Stimulated activated CD4-positive, alpha-beta T cell treated with anti-CD3 and anti-CD28 coated beads, Interleukin-4, amount 100 ng/mL, for 4 hours (primary cell): ENCODE results near the gene AKR1A1.
"Not testable (repeated sequence)": the region's sequence is repeated elsewhere in the genome, so short reads cannot be mapped to it uniquely, and the experiment has no call there.

Source experiments
- DNase-seq, 2 experiments: peaks; one replicate each; pipeline ENCODE4 v3.0.0-alpha.2; 2020

AKR1A1 gene

GRCh38 chr1:45570631-45571030, 20.0 kb downstream of the AKR1A1 start:
- DNase-seq, result no peak

- DNase-seq, result no peak
Observed at GRCh38 chr1:45573231-45573804, 22.7 kb downstream of the AKR1A1 start.

GRCh38 chr1:45574105-45574626, 23.5 kb downstream of the AKR1A1 start:
- no peak for DNase-seq

GRCh38 chr1:45583264-45583665, 32.6 kb downstream of the AKR1A1 start:
- DNase-seq, result peak; percentile 89 to 94

GRCh38 chr1:45583666-45584350, 33.2 kb downstream of the AKR1A1 start, which contains the start of gene NASP:
TSS of gene NASP (plus strand) at chr1:45584041. CDS start at chr1:45584147, 106 bp downstream.
- DNase-seq, result peak; percentile 87 to 91

- DNase-seq, result peak; percentile 77 to 84
Observed at GRCh38 chr1:45584351-45585109, 33.9 kb downstream of the AKR1A1 start.

- DNase-seq, result no peak
Observed at GRCh38 chr1:45585110-45585426, 34.4 kb downstream of the AKR1A1 start.

- no peak for DNase-seq
Observed at GRCh38 chr1:45585496-45586075, 35.0 kb downstream of the AKR1A1 start.

- no peak for DNase-seq
Observed at GRCh38 chr1:45586769-45587168, 36.1 kb downstream of the AKR1A1 start.

GRCh38 chr1:45589861-45590260, 39.2 kb downstream of the AKR1A1 start:
- no peak for DNase-seq

GRCh38 chr1:45594412-45594811, 43.8 kb downstream of the AKR1A1 start:
- DNase-seq, result no peak

GRCh38 chr1:45596765-45597164, 46.1 kb downstream of the AKR1A1 start:
- DNase-seq, result not testable (repeated sequence)

GRCh38 chr1:45604239-45604638, 53.6 kb downstream of the AKR1A1 start:
- no peak for DNase-seq

- no peak for DNase-seq
Observed at GRCh38 chr1:45607404-45608074, 56.9 kb downstream of the AKR1A1 start.

- no peak for DNase-seq
Observed at GRCh38 chr1:45608175-45609156, 57.8 kb downstream of the AKR1A1 start.

- no peak for DNase-seq
Observed at GRCh38 chr1:45610589-45611226, 60.1 kb downstream of the AKR1A1 start.

- DNase-seq, result no peak
Observed at GRCh38 chr1:45612941-45613579, 62.4 kb downstream of the AKR1A1 start.

GRCh38 chr1:45615885-45616284, 65.3 kb downstream of the AKR1A1 start:
- no peak for DNase-seq

- DNase-seq, result no peak
Observed at GRCh38 chr1:45617618-45618017, 67.0 kb downstream of the AKR1A1 start.

- no peak for DNase-seq
Observed at GRCh38 chr1:45619149-45619921, 68.7 kb downstream of the AKR1A1 start.
